WTC11 (cell line): Measurements from ENCODE around the gene UEVLD. TPM values are rescaled to one million over a fixed set of nuclear protein-coding genes. Genes with fewer than 3 reads are reported as not detected.

ENCODE experiments used
- ATAC-seq: fragments of 200-7000 bp; cut with Tn5 transposase; 2 replicates; pipeline ENCODE4 v1.10.0; 2021; ENCODE audit warnings: mild to moderate bottlenecking, moderate library complexity
- CTCF ChIA-PET: fragments of 300-600 bp; sonication (Branson Sonifier 250); formaldehyde crosslinking; loops from one replicate; lab custom pipeline; 2021; ENCODE audit warnings: antibody characterized with exemption; lab: Charles Lee
- POLR2A ChIA-PET: fragments of 350-600 bp; sonication (Branson Sonifier 250); formaldehyde crosslinking; loops from one replicate; lab custom pipeline; 2021; ENCODE audit warnings: antibody characterized with exemption; lab: Charles Lee
- DNase-seq: peaks from one replicate; pipeline ENCODE4 v3.0.0; 2021; ENCODE audit warnings: low spot score
- H3K27ac Mint-ChIP-seq: 2 replicates; pipeline ENCODE4 v1.8.0; 2021; ENCODE audit warnings: mixed read lengths
- H3K27me3 Mint-ChIP-seq: 2 replicates; pipeline ENCODE4 v1.8.0; 2021; ENCODE audit warnings: low read depth, mild to moderate bottlenecking, moderate library complexity, mixed read lengths
- H3K36me3 Mint-ChIP-seq: 2 replicates; pipeline ENCODE4 v1.8.0; 2021; ENCODE audit warnings: mixed read lengths
- H3K4me1 Mint-ChIP-seq: 2 replicates; pipeline ENCODE4 v1.8.0; 2022; ENCODE audit warnings: mixed read lengths
- H3K4me3 Mint-ChIP-seq: 2 replicates; pipeline ENCODE4 v1.8.0; 2021; ENCODE audit warnings: mild to moderate bottlenecking, moderate library complexity, mixed read lengths
- H3K9me3 Mint-ChIP-seq: 2 replicates; pipeline ENCODE4 v1.8.0; 2021; ENCODE audit warnings: mixed read lengths
- ATF1 ChIP-seq: sonication (generic); formaldehyde crosslinking; IDR thresholded peaks from 2 replicates; pipeline ENCODE4 v1.8.1; 2023; ENCODE audit warnings: mild to moderate bottlenecking, moderate library complexity, missing genetic modification reagents
- CREM ChIP-seq: sonication (generic); formaldehyde crosslinking; IDR thresholded peaks from 2 replicates; pipeline ENCODE4 v1.8.1; 2022; ENCODE audit warnings: mild to moderate bottlenecking, missing genetic modification reagents, moderate library complexity
- FOXK1 ChIP-seq: sonication (generic); formaldehyde crosslinking; IDR thresholded peaks from 2 replicates; pipeline ENCODE4 v1.8.0; 2022; ENCODE audit warnings: mild to moderate bottlenecking, moderate library complexity, missing genetic modification reagents
- FOXP1 ChIP-seq: sonication (generic); formaldehyde crosslinking; IDR thresholded peaks from 2 replicates; pipeline ENCODE4 v1.8.0; 2022; ENCODE audit warnings: missing genetic modification reagents, mild to moderate bottlenecking, moderate library complexity, borderline replicate concordance
- IRF2 ChIP-seq: sonication (generic); formaldehyde crosslinking; IDR thresholded peaks from 2 replicates; pipeline ENCODE4 v1.8.0; 2022; ENCODE audit warnings: low read depth, missing genetic modification reagents, borderline replicate concordance
- JAZF1 ChIP-seq: fragments of 250-450 bp; sonication (Bioruptor Pico); IDR thresholded peaks from 2 replicates; pipeline ENCODE4 v1.9.0; 2021; ENCODE audit warnings: moderate library complexity, mild to moderate bottlenecking, inconsistent platforms
- MAX ChIP-seq: sonication (generic); formaldehyde crosslinking; IDR thresholded peaks from 2 replicates; pipeline ENCODE4 v1.8.0; 2022; ENCODE audit warnings: mild to moderate bottlenecking, missing genetic modification reagents
- NFYB ChIP-seq: sonication (generic); formaldehyde crosslinking; conservative IDR thresholded peaks from 2 replicates; pipeline ENCODE4 v1.8.0; 2022; ENCODE audit warnings: low read depth, missing genetic modification reagents
- NR1H2 ChIP-seq: sonication (generic); formaldehyde crosslinking; IDR thresholded peaks from 2 replicates; pipeline ENCODE4 v1.9.0; 2021; ENCODE audit warnings: mild to moderate bottlenecking, moderate library complexity, missing genetic modification reagents
- RORB ChIP-seq: fragments of 250-450 bp; sonication (Bioruptor Pico); IDR thresholded peaks from 2 replicates; pipeline ENCODE4 v1.9.0; 2021; ENCODE audit warnings: mild to moderate bottlenecking
- SMAD4 ChIP-seq: sonication (generic); formaldehyde crosslinking; IDR thresholded peaks from 2 replicates; pipeline ENCODE4 v1.8.0; 2022; ENCODE audit warnings: mild to moderate bottlenecking, missing genetic modification reagents
- SP1 ChIP-seq: sonication (generic); formaldehyde crosslinking; conservative IDR thresholded peaks from 2 replicates; pipeline ENCODE4 v1.8.1; 2022; ENCODE audit warnings: missing genetic modification reagents
- ZNF219 ChIP-seq: sonication (generic); formaldehyde crosslinking; IDR thresholded peaks from 2 replicates; pipeline ENCODE4 v1.8.0; 2023; ENCODE audit warnings: missing genetic modification reagents, mild to moderate bottlenecking, borderline replicate concordance
- ZNF263 ChIP-seq: sonication (generic); formaldehyde crosslinking; IDR thresholded peaks from 2 replicates; pipeline ENCODE4 v1.8.1; 2022; ENCODE audit warnings: low read depth, mild to moderate bottlenecking, moderate library complexity, missing genetic modification reagents
- ZNF281 ChIP-seq: sonication (generic); formaldehyde crosslinking; IDR thresholded peaks from 2 replicates; pipeline ENCODE4 v1.8.0; 2023; ENCODE audit warnings: mild to moderate bottlenecking, missing genetic modification reagents
- ZNF317 ChIP-seq: sonication (generic); formaldehyde crosslinking; IDR thresholded peaks from 2 replicates; pipeline ENCODE4 v1.8.1; 2023; ENCODE audit warnings: low read depth, mild to moderate bottlenecking, moderate library complexity, missing genetic modification reagents, borderline replicate concordance
- ZNF416 ChIP-seq: fragments of 250-450 bp; sonication (Bioruptor Pico); IDR thresholded peaks from 2 replicates; pipeline ENCODE4 v1.9.0; 2021; ENCODE audit warnings: mild to moderate bottlenecking, inconsistent platforms
- total RNA-seq: library from RNA; stranded (reverse); gene quantifications from 3 replicates; pipeline ENCODE4 v1.2.3, GENCODE V29; 2021
- TF ChIP-seq, protein P1 (sequence below): sonication (generic); formaldehyde crosslinking; conservative IDR thresholded peaks from 2 replicates; pipeline ENCODE4 v1.8.1; 2022; ENCODE audit warnings: mild to moderate bottlenecking, missing genetic modification reagents
- TF ChIP-seq, protein P2 (sequence below): sonication (generic); formaldehyde crosslinking; IDR thresholded peaks from 2 replicates; pipeline ENCODE4 v1.8.0; 2022; ENCODE audit warnings: missing genetic modification reagents
- TF ChIP-seq, protein P3 (sequence below): fragments of 250-450 bp; sonication (Bioruptor Pico); IDR thresholded peaks from 2 replicates; pipeline ENCODE4 v1.9.0; 2021; ENCODE audit warnings: mild to moderate bottlenecking
- TF ChIP-seq, protein P4 (sequence below): sonication (generic); formaldehyde crosslinking; IDR thresholded peaks from 2 replicates; pipeline ENCODE4 v1.8.1; 2023; ENCODE audit warnings: mild to moderate bottlenecking, missing genetic modification reagents, moderate library complexity
- TF ChIP-seq, protein P5 (sequence below): fragments of 250-450 bp; sonication (Bioruptor Pico); conservative IDR thresholded peaks from 2 replicates; pipeline ENCODE4 v1.9.0; 2021; ENCODE audit warnings: mild to moderate bottlenecking
- TF ChIP-seq, protein P6 (sequence below): fragments of 250-450 bp; sonication (Bioruptor Pico); IDR thresholded peaks from 2 replicates; pipeline ENCODE4 v1.9.0; 2021; ENCODE audit warnings: mild to moderate bottlenecking

The UEVLD gene
- total RNA-seq, 1 experiment from 2014 or later, result 7.5 TPM

DNA sequence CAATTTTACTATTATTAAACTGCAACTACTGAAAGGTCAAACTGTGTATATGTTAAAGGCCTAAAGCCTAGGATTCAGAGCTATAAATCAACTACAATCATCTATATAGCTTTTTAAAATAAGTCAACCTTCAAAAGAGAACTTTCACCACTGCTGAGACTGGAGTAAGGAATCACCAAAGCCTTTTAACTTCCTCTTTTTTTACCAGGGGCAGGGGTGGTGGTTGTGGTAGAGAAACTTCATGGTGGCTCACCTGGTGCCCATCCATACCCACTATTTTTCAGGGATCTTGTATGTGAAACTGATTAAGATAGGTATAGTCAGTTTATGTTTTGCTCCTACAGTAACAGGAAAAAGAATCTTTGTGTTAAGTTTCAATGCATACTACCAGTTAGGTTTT, 93.3 kb downstream of the UEVLD start:
- POLR2A ChIA-PET, result no interaction called here
- ATAC-seq, result no peak
- no peaks in the 10 kb centered on the region for H3K9me3 Mint-ChIP-seq
- H3K27me3 Mint-ChIP-seq, result no peaks in the 10 kb centered on the region
- TF ChIP-seq, protein P1, sequence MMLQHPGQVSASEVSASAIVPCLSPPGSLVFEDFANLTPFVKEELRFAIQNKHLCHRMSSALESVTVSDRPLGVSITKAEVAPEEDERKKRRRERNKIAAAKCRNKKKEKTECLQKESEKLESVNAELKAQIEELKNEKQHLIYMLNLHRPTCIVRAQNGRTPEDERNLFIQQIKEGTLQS (CRISPR knock-in tag), result no peak
- TF ChIP-seq SP1 (no peak), ZNF281 (CRISPR knock-in tag) (no peak), NFYB (CRISPR knock-in tag) (no peak), ZNF416 (CRISPR knock-in tag) (no peak), ZNF317 (CRISPR knock-in tag) (no peak), RORB (no peak), IRF2 (CRISPR knock-in tag) (no peak), ZNF219 (no peak), ZNF263 (CRISPR knock-in tag) (no peak), ATF1 (CRISPR knock-in tag) (no peak)
- TF ChIP-seq, protein P2, sequence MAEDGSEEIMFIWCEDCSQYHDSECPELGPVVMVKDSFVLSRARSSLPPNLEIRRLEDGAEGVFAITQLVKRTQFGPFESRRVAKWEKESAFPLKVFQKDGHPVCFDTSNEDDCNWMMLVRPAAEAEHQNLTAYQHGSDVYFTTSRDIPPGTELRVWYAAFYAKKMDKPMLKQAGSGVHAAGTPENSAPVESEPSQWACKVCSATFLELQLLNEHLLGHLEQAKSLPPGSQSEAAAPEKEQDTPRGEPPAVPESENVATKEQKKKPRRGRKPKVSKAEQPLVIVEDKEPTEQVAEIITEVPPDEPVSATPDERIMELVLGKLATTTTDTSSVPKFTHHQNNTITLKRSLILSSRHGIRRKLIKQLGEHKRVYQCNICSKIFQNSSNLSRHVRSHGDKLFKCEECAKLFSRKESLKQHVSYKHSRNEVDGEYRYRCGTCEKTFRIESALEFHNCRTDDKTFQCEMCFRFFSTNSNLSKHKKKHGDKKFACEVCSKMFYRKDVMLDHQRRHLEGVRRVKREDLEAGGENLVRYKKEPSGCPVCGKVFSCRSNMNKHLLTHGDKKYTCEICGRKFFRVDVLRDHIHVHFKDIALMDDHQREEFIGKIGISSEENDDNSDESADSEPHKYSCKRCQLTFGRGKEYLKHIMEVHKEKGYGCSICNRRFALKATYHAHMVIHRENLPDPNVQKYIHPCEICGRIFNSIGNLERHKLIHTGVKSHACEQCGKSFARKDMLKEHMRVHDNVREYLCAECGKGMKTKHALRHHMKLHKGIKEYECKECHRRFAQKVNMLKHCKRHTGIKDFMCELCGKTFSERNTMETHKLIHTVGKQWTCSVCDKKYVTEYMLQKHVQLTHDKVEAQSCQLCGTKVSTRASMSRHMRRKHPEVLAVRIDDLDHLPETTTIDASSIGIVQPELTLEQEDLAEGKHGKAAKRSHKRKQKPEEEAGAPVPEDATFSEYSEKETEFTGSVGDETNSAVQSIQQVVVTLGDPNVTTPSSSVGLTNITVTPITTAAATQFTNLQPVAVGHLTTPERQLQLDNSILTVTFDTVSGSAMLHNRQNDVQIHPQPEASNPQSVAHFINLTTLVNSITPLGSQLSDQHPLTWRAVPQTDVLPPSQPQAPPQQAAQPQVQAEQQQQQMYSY, result no peak
- TF ChIP-seq, protein P3, sequence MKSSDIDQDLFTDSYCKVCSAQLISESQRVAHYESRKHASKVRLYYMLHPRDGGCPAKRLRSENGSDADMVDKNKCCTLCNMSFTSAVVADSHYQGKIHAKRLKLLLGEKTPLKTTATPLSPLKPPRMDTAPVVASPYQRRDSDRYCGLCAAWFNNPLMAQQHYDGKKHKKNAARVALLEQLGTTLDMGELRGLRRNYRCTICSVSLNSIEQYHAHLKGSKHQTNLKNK (CRISPR knock-in tag), result no peak
- TF ChIP-seq, protein P4, sequence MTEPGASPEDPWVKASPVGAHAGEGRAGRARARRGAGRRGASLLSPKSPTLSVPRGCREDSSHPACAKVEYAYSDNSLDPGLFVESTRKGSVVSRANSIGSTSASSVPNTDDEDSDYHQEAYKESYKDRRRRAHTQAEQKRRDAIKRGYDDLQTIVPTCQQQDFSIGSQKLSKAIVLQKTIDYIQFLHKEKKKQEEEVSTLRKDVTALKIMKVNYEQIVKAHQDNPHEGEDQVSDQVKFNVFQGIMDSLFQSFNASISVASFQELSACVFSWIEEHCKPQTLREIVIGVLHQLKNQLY (CRISPR knock-in tag), result no peak
- H3K4me1 Mint-ChIP-seq, result no peaks in the 10 kb centered on the region
- no peak for DNase-seq
- H3K36me3 Mint-ChIP-seq, result peaks cover 24% of the 10 kb centered on the region
- CTCF ChIA-PET, result interaction anchor here (0.5 kb wide), 1 partner anchor 56 kb away, joined by 3 read pairs; no protein-coding TSS in a partner anchor
- no peak overlapping the region for H3K4me3 Mint-ChIP-seq
- H3K27ac Mint-ChIP-seq, result no peak overlapping the region

DNA sequence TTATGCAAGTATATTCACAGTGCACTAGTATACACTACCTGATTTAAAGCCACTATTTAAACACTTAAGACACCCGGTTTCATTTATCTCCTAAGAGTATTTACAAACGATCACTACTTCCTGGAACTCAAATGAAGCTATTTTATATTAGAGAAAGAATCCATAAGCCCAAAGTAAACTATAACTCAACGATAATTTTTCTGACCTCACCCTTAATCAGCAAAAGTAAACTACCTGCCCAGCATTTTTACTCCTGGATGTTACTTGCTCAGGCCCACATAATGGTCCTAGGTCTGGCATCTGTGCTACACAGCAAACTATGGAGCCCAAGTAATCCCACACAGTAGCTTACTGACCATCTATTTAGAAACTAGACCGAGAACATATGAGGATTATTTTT, 95.2 kb downstream of the UEVLD start:
- Mint-ChIP-seq H3K36me3 (peaks cover 13% of the 10 kb centered on the region), H3K4me1 (no peaks in the 10 kb centered on the region), H3K27me3 (no peaks in the 10 kb centered on the region), H3K4me3 (no peak overlapping the region), H3K27ac (no peak overlapping the region), H3K9me3 (no peaks in the 10 kb centered on the region)
- ChIA-PET POLR2A (interaction anchor here (1.2 kb wide), 1 partner anchor 33 kb away, joined by 4 read pairs; the partner anchor contains the start of gene TSG101), CTCF (no interaction called here)
- DNase-seq, result no peak
- no peak for ATAC-seq
- TF ChIP-seq FOXP1 (CRISPR knock-in tag), result no peak
- TF ChIP-seq MAX, result no peak
- TF ChIP-seq NR1H2 (CRISPR knock-in tag), result no peak
- TF ChIP-seq FOXK1, result no peak
- TF ChIP-seq, protein P5, sequence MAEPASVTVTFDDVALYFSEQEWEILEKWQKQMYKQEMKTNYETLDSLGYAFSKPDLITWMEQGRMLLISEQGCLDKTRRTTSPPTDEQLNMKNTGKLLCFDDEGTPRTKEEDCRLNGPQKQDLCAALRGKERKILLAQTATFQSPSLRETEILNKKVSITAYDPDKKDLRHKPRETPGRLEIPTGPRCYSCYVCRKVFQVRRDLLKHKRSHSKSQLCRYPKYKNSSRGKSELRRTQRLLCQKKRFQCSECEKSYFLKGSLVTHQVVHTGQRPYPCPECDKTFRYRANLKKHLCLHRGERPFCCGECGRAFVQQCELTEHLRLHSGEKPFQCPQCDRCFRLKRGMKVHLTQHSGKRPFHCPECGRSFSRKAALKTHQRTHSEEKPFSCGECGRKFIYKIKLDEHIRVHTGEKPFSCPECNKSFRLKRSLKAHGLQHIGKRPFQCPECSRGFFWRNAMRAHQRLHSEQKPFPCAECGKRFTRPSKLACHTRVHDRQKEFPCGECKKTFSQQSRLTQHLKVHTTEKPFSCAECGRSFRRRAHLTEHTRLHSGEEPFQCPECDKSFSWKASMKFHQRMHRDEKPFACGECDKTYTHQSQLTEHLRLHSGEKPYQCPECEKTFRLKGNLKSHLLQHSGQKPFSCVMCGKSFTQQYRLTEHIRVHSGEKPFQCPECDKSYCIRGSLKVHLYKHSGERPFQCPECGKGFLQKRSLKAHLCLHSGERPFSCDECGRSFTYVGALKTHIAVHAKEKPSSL (CRISPR knock-in tag), result no peak
- no peak for TF ChIP-seq CREM (CRISPR knock-in tag)
- TF ChIP-seq JAZF1 (CRISPR knock-in tag), result no peak
- TF ChIP-seq, protein P6, sequence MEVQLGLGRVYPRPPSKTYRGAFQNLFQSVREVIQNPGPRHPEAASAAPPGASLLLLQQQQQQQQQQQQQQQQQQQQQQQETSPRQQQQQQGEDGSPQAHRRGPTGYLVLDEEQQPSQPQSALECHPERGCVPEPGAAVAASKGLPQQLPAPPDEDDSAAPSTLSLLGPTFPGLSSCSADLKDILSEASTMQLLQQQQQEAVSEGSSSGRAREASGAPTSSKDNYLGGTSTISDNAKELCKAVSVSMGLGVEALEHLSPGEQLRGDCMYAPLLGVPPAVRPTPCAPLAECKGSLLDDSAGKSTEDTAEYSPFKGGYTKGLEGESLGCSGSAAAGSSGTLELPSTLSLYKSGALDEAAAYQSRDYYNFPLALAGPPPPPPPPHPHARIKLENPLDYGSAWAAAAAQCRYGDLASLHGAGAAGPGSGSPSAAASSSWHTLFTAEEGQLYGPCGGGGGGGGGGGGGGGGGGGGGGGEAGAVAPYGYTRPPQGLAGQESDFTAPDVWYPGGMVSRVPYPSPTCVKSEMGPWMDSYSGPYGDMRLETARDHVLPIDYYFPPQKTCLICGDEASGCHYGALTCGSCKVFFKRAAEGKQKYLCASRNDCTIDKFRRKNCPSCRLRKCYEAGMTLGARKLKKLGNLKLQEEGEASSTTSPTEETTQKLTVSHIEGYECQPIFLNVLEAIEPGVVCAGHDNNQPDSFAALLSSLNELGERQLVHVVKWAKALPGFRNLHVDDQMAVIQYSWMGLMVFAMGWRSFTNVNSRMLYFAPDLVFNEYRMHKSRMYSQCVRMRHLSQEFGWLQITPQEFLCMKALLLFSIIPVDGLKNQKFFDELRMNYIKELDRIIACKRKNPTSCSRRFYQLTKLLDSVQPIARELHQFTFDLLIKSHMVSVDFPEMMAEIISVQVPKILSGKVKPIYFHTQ, result no peak
- TF ChIP-seq ZNF317 (CRISPR knock-in tag), result no peak
- no peak for TF ChIP-seq SMAD4 (CRISPR knock-in tag)
- TF ChIP-seq ZNF263 (CRISPR knock-in tag), result no peak
